T-helper 9 cell (primary cell): Measurements from ENCODE around the gene OBP2B.

Experiments
- DNase-seq: peaks from one replicate; pipeline ENCODE4 v3.0.0-alpha.2; 2020

Gene OBP2B

DNA sequence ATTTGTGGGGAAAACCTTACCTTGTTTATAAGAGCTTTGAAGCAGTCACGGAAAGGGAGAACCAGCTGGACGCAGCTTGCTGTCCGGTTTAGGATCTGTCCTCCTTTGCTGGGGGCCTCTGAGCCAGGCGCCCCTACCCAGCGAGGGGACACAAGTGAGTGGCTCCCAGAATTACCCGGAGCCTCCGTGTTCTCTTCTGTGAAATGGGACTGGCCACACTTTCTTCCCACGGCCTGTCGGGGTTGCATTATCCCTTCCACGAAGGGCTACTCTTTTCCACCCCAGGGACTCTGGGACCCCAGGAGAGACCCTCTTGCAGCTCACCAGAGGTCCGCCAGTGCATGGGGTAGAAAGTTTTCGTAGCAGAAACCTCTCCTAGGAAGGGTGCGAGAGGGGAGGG, 44.9 kb downstream of the OBP2B start:
- DNase-seq, result no peak

- peak; percentile 31 for DNase-seq
Measured at GRCh38 chr9:133163504-133164172, 45.4 kb downstream of the OBP2B start, which contains the start of gene GBGT1. Gene GBGT1 (minus strand): TSS chr9:133163914. CDS start chr9:133162412, 1,502 bp downstream.

DNA sequence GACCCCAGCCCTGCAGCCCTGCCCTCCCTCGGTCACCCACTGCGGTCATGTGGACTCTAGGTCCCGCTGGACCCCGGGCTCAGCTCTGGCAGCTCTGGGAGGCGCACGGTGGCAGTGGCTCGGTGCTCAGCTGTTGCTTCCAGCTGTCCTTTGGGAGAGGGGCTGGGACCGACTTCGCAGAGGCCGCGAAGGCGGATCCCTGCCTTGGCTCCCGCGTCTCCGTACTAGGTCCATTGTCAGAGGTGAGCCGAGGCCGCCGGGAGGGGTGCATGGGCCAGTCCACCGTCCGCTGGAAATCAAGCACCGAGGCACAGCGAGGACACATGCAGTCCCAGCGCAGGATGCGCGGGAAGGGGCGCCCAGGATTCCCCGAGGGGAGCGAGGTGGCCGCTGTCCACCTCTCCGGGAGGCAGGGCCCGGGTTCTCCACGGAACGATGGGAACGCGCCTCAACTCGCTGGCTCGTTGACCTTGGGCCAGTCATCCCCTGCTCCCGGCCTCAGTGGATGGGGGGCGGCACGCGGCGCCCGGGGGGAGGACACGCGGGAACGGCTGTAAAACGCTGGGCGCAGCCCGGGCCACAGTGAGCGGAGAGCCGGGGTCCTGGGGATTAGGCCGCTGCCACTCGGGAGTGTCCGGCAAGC, 46.1 kb downstream of the OBP2B start:
- DNase-seq, result no peak

- no peak for DNase-seq
Measured at GRCh38 chr9:133161547-133161950, 47.5 kb downstream of the OBP2B start.

- DNase-seq, result no peak
Measured at GRCh38 chr9:133160742-133161546, 48.1 kb downstream of the OBP2B start.

DNA sequence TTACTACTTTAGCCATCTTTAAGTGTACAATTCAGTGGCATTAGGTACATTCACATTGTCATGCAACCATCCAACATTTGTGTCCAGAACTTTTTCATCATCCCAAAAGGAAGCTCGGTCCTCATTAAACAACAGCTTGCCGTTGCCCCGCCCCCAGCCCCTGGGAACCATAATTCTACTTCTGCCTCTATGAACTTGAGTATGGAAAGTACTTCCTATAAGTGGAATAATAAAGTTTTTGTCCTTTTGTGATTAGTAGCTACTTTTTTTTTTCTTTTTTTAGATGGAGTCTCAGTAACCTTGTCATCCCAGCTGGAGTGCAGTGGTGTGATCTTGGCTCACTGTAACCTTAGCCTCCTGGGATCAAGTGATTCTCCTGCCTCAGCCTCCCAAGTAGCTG, 50.4 kb downstream of the OBP2B start:
- no peak for DNase-seq
